Pancreas (tissue), 10 donors: ENCODE measurements around the gene TPTE2. TPM values are rescaled to one million over a fixed set of nuclear protein-coding genes. Genes with fewer than 3 reads are reported as not detected.

Source experiments
- ATAC-seq, 4 donors: fragments of 200-7000 bp; cut with Tn5 transposase; one replicate each; pipeline versions ENCODE4 v1.8.0 to v1.9.1; 2020; ENCODE audit warnings: mild to moderate bottlenecking in 4 of 4, moderate library complexity in 4 of 4
- DNase-seq, 6 donors: peaks; one replicate each; pipeline ENCODE4 v3.0.0-alpha.2; 2020
- FAIRE-seq: peaks from 2 replicates; lab custom pipeline; 2012; peaks lifted over from hg19 to GRCh38; lab: Jason Lieb, UNC
- H3K27ac ChIP-seq, 4 donors: fragments of 200-600 bp; sonication (generic); 1 replicate in 3 of 4; 2 replicates in 1 of 4; pipeline versions ENCODE4 v1.5.0 to v1.8.0; 2020
- H3K27me3 ChIP-seq, 4 donors: fragments of 200-600 bp; one replicate each; pipeline ENCODE4 v1.8.0; 2021
- H3K36me3 ChIP-seq, 3 donors: fragments of 200-600 bp; sonication (generic) in 1 of 3; one replicate each; pipeline versions ENCODE4 v1.5.0 to v1.8.0; 2020 to 2021
- H3K4me1 ChIP-seq, 3 donors: fragments of 200-600 bp; one replicate each; pipeline ENCODE4 v1.8.0; 2021
- H3K4me3 ChIP-seq, 4 donors: fragments of 200-600 bp; sonication (generic) in 2 of 4; one replicate each; pipeline versions ENCODE4 v1.5.0 to v1.8.0; 2020 to 2021
- H3K9me3 ChIP-seq, 4 donors: fragments of 200-600 bp; one replicate each; pipeline ENCODE4 v1.8.0; 2021
- CTCF ChIP-seq, 4 donors: fragments of 200-600 bp; sonication (generic) in 3 of 4; IDR thresholded peaks; one replicate each; pipeline versions ENCODE4 v1.5.0 to v1.8.0; 2021; ENCODE audit warnings: antibody characterized with exemption in 4 of 4
- WGBS, 2 donors: extraction: QIAGEN DNeasy Blood & Tissue Kit; methylation state at CpG; one replicate each; pipeline ENCODE4 v1.1.7; 2013; 5-methylcytosine and 5-hydroxymethylcytosine counted together
- intact Hi-C, 3 donors: fragments of 100-400 bp; cut with DNase I; formaldehyde crosslinking; loops; one replicate each; pipeline versions ENCODE4 v1.11.1 to v1.14.2; 2022
- polyA plus RNA-seq, 2 donors: library from polyadenylated mRNA; stranded (reverse); fragments of 200-250 nt; gene quantifications; one replicate each; pipeline ENCODE4 v1.2.3, GENCODE V29; 2013
- total RNA-seq, 6 donors: library from RNA; stranded (reverse); fragmentation: NEBNext Ultra II Directional in 4 of 6; extraction: Animal tissue kit (Norgen Biotek cat#: 25700) in 4 of 6; gene quantifications; one replicate each; pipeline versions ENCODE4 v1.2.1 to v1.2.4, GENCODE V29; 2021 to 2023
- donor health status: healthy with polysubstance abuse.
- donor health status: DM: no; HTN: no; CAD: no; lungs with moderate emphysema.
- donor health status: DM: no; HTN: no; CAD: no.
- donor health status: control.
- donor health status: control.
- donor health status: Bipolar disorder and iron deficiency.
- donor health status: DM: yes; HTN: yes; CAD: no.
- donor health status: DM: no; HTN: no; CAD: no.
- donor health status: DM: no; HTN: no; CAD: no.
- donor health status: DM: yes; HTN: yes; CAD: no.

TPTE2 gene
- total and polyA plus RNA-seq, 8 donors = not detected

- intact Hi-C loops = no loop called here
- no peak for TF ChIP-seq CTCF (IDR thresholded peaks at IDR 0.05)
- no peaks in the 10 kb centered on the region for H3K36me3 ChIP-seq
- no peak for DNase-seq
- no peaks in the 10 kb centered on the region for H3K9me3 ChIP-seq
- 82 to 88% methylated on average over 1 of the region's 1 CpG for WGBS, 2 donors
- ATAC-seq = no peak
- no peaks in the 10 kb centered on the region for H3K27me3 ChIP-seq
- H3K27ac ChIP-seq = no peak overlapping the region
- H3K4me3 ChIP-seq = no peak overlapping the region
- no peaks in the 10 kb centered on the region for H3K4me1 ChIP-seq
- FAIRE-seq = no peak
Observed at GRCh38 chr13:19592657-19593180, 31.4 kb upstream of the TPTE2 start.

- Histone ChIP-seq H3K9me3 (no peaks in the 10 kb centered on the region), H3K4me1 (no peaks in the 10 kb centered on the region), H3K27me3 (no peaks in the 10 kb centered on the region), H3K4me3 (no peak overlapping the region), H3K36me3 (no peaks in the 10 kb centered on the region), H3K27ac (no peak overlapping the region)
- no peak for TF ChIP-seq CTCF (IDR thresholded peaks at IDR 0.05)
- DNase-seq (no peak), FAIRE-seq (no peak), ATAC-seq (no peak)
- intact Hi-C loops = no loop called here
- 78 to 86% methylated on average over 7 of the region's 7 CpGs for WGBS, 2 donors
Observed at GRCh38 chr13:19591864-19592263, 30.5 kb upstream of the TPTE2 start.

- no peak for FAIRE-seq
- no peak for ATAC-seq
- Histone ChIP-seq H3K36me3 (no peaks in the 10 kb centered on the region), H3K4me1 (no peaks in the 10 kb centered on the region), H3K9me3 (no peaks in the 10 kb centered on the region), H3K27me3 (no peaks in the 10 kb centered on the region), H3K27ac (no peak overlapping the region), H3K4me3 (no peak overlapping the region)
- intact Hi-C loops = no loop called here
- 61 to 73% methylated on average over 5 of the region's 5 CpGs for WGBS, 2 donors
- DNase-seq = no peak
- TF ChIP-seq CTCF (IDR thresholded peaks at IDR 0.05) = no peak
Observed at GRCh38 chr13:19590423-19590822, 29.1 kb upstream of the TPTE2 start.

GRCh38 chr13:19589312-19589711, 28.0 kb upstream of the TPTE2 start:
- no peak overlapping the region for H3K27ac ChIP-seq
- no peaks in the 10 kb centered on the region for H3K27me3 ChIP-seq
- no peak overlapping the region for H3K4me3 ChIP-seq
- H3K36me3 ChIP-seq = no peaks in the 10 kb centered on the region
- no peaks in the 10 kb centered on the region for H3K4me1 ChIP-seq
- H3K9me3 ChIP-seq = no peaks in the 10 kb centered on the region
- TF ChIP-seq CTCF (IDR thresholded peaks at IDR 0.05) = no peak
- 45 to 57% methylated on average over 2 of the region's 2 CpGs for WGBS, 2 donors
- intact Hi-C loops = no loop called here
- ATAC-seq = no peak
- no peak for DNase-seq
- FAIRE-seq = no peak

- H3K27me3 ChIP-seq = no peaks in the 10 kb centered on the region
- FAIRE-seq = peak; percentile 37
- DNase-seq = peak in 2 of 6 donors; percentile 21 to 22
- no peak overlapping the region for H3K27ac ChIP-seq
- no peaks in the 10 kb centered on the region for H3K36me3 ChIP-seq
- WGBS, 2 donors = 52 to 58% methylated on average over 9 of the region's 9 CpGs
- H3K4me1 ChIP-seq = no peaks in the 10 kb centered on the region
- peak in 3 of 4 donors; percentile 84 to 92 (median 85) for ATAC-seq
- TF ChIP-seq CTCF (IDR thresholded peaks at IDR 0.05) = peak in 3 of 4 donors; percentile 16 to 29 (median 27)
- intact Hi-C loops = no loop called here
- no peak overlapping the region for H3K4me3 ChIP-seq
- H3K9me3 ChIP-seq = no peaks in the 10 kb centered on the region
Observed at GRCh38 chr13:19587635-19588300, 26.4 kb upstream of the TPTE2 start.
